NOMO-1 treated with DMSO at 0.1 percent for 48 hours (cell line): ENCODE measurements around the gene AMH.

Experiments used
- DNase-seq: peaks from one replicate; lab custom pipeline; 2025; ENCODE audit not compliant: unreplicated experiment; lab: John Stamatoyannopoulos, UW

AMH gene

GRCh38 chr19:2234996-2235380 is 14.1 kb upstream of the AMH start:
- no peak for DNase-seq

- DNase-seq = no peak
Measured at GRCh38 chr19:2235381-2236063, 13.6 kb upstream of the AMH start.

GRCh38 chr19:2236064-2236313 is 13.1 kb upstream of the AMH start:
- no peak for DNase-seq

- peak; percentile 97 for DNase-seq
Measured at GRCh38 chr19:2236314-2237050, 12.6 kb upstream of the AMH start, which contains the start of the genes PLEKHJ1 and SF3A2. Gene PLEKHJ1 (minus strand): TSS chr19:2236329. CDS start chr19:2236248, 81 bp downstream. Gene SF3A2 (plus strand): TSS chr19:2236824. CDS start chr19:2243419, 6,595 bp downstream.

GRCh38 chr19:2237051-2237868 is 11.9 kb upstream of the AMH start:
- DNase-seq = no peak

- no peak for DNase-seq
Measured at GRCh38 chr19:2237869-2238153, 11.3 kb upstream of the AMH start.

- no peak for DNase-seq
Measured at GRCh38 chr19:2239173-2239572, 9.9 kb upstream of the AMH start.

GRCh38 chr19:2239771-2240770 is 9.1 kb upstream of the AMH start:
- no peak for DNase-seq

- no peak for DNase-seq
Measured at GRCh38 chr19:2240881-2241760, 8.0 kb upstream of the AMH start.

GRCh38 chr19:2242092-2242537 is 7.0 kb upstream of the AMH start:
- no peak for DNase-seq

GRCh38 chr19:2242816-2243215 is 6.3 kb upstream of the AMH start:
- DNase-seq = no peak

GRCh38 chr19:2243274-2244124 is 5.6 kb upstream of the AMH start:
- no peak for DNase-seq

- DNase-seq = no peak
Measured at GRCh38 chr19:2244125-2244411, 5.1 kb upstream of the AMH start.

- DNase-seq = no peak
Measured at GRCh38 chr19:2244486-2244885, 4.6 kb upstream of the AMH start.

- no peak for DNase-seq
Measured at GRCh38 chr19:2245273-2245672, 3.9 kb upstream of the AMH start.

- no peak for DNase-seq
Measured at GRCh38 chr19:2246014-2246620, 3.0 kb upstream of the AMH start.

GRCh38 chr19:2246801-2247361 is 2.2 kb upstream of the AMH start:
- no peak for DNase-seq

GRCh38 chr19:2247433-2248101 is 1.6 kb upstream of the AMH start:
- no peak for DNase-seq
